Stimulated activated CD8-positive, alpha-beta memory T cell treated with anti-CD3 and anti-CD28 coated beads, Interleukin-12 subunit alpha, Interleukin-12 subunit beta, amount 100 ng/mL, for 1 hour (primary cell): ENCODE measurements around the gene RTBDN.

Experiments
- DNase-seq: peaks from one replicate; pipeline ENCODE4 v3.0.0-alpha.2; 2020; ENCODE audit warnings: low read depth

RTBDN gene

GRCh38 chr19:12792051-12792852 is 42.1 kb downstream of the RTBDN start:
- peak; percentile 61 for DNase-seq

DNA sequence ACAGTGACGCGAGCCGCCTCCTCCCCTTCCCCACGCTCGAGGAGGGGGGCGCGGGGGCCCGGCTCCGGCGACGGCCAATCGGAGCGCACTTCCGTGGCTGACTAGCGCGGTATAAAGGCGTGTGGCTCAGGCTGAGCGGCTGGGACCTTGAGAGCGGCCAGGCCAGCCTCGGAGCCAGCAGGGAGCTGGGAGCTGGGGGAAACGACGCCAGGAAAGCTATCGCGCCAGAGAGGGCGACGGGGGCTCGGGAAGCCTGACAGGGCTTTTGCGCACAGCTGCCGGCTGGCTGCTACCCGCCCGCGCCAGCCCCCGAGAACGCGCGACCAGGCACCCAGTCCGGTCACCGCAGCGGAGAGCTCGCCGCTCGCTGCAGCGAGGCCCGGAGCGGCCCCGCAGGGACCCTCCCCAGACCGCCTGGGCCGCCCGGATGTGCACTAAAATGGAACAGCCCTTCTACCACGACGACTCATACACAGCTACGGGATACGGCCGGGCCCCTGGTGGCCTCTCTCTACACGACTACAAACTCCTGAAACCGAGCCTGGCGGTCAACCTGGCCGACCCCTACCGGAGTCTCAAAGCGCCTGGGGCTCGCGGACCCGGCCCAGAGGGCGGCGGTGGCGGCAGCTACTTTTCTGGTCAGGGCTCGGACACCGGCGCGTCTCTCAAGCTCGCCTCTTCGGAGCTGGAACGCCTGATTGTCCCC is 42.9 kb downstream of the RTBDN start, which contains the start of gene JUNB:
Gene JUNB, plus strand, starts transcription at position 142 of the 706 bp plus-strand sequence. Its CDS starts 286 bp downstream, at position 428.
- DNase-seq, result peak; percentile 96

- no peak for DNase-seq
These were observed 43.6 kb downstream of the RTBDN start for GRCh38 chr19:12790628-12791344.

- peak; percentile 84 for DNase-seq
These were observed 44.3 kb downstream of the RTBDN start for GRCh38 chr19:12789904-12790619.

- DNase-seq, result no peak
These were observed 45.1 kb downstream of the RTBDN start for GRCh38 chr19:12789098-12789903.

DNA sequence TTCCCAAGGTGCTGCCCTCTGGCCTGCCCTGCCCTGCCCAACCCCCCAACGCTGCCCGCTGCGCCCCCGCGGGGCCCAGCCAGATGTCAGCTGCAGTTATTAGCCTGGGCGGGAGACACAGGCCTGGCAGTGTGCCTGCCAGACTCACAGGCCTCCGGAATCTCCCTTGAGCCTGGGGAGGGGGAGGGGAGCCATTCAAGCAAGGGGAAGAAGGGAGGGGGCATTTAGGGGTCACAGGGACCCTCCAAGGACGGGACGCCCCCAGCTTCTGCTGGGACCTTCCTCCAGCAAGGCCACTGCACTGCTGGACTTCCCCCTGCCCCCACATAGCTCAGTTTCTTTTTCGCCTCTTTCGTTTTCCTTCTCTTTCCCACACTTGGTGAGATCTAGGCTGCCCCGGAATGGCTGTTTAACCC is 45.7 kb downstream of the RTBDN start:
- DNase-seq, result no peak

- DNase-seq, result no peak
These were observed 46.2 kb downstream of the RTBDN start for GRCh38 chr19:12788042-12788681.

GRCh38 chr19:12787458-12787857 is 46.9 kb downstream of the RTBDN start:
- no peak for DNase-seq

GRCh38 chr19:12786952-12787351 is 47.4 kb downstream of the RTBDN start:
- DNase-seq, result no peak

DNA sequence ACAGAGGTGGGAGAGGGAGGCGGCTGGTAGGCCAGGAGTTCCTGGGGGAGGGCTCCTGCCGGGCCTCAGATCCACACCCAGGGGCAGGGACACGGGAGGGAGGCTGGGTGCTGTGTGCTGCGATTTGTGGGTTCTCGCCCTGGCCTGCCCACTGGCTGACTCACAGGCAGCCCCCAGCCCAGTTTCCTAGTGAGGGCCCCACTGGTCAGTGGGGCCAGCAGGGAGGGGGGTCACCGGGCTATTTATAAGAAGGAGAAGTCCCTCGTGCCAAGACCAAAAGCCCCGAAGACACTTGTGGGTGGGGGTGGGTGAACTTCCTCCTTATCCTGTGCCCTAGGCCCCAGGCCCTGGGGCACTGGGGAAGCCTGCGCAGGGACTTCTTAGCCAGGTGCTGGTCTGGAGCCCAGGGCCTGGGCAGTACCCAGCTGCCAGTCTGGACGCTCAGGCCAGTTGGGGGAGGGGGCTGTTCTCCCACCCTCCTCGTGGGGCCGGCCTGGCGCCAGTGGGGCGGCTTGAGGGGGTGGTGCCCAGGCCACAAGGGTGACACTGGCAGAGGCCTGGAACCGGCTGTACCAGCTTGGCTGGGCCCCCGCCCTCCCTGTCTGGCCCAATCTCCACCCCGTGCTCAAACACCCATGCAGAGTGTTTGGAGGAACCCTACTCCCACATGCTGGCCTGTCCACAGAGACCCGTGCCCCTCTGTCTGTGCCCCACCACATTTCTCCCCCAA is 48.1 kb downstream of the RTBDN start:
- no peak for DNase-seq

DNA sequence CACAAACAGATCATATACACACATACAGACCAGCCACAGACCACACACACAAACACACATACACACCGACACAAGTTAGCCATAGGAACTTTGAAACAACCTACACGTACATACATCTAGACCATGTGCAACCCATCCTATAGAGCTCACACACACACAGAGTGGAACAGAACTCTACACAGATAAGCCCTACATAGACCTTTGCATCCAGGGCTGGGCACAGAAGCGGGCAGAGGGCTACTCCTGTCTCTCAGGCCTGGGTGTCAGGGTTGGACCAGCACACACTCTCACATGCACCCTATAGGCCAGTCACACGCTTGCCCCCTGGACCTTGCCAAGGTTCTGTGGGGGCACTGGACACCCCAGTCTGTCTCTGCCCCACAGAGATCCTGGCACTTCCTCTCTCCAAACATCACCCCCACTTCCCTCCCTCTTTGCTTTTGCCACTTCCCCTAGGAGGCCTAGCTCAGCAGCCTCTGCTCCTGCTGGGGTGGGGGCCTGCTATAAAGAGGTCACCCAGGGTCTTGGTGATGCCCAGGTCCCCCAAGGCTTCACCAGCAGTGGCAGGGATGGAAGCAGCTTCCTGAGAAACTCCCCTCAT is 48.8 kb downstream of the RTBDN start:
- DNase-seq, result no peak

DNA sequence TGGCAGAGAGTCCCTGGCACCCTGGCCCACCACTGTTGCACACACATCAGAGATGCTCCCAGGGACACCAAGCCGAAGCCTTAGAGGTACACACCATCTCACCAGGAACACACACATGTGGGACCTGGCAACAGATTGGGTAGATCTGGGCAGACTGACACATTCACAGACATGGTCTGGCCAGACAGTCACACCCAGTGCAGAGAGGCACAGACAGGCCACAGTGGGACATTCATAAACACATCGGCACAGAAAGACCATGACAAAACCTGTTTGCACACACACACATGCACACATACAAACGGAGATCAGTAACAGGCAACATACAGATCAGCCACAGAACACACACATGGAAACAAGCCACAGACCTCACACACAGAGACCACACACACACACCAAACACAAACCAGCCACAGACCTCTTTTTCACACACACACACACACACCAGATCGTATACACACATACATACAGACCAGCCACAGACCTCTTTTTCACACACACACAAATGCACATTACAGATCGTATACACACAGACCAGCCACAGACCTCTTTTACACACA is 49.4 kb downstream of the RTBDN start:
- no peak for DNase-seq

DNA sequence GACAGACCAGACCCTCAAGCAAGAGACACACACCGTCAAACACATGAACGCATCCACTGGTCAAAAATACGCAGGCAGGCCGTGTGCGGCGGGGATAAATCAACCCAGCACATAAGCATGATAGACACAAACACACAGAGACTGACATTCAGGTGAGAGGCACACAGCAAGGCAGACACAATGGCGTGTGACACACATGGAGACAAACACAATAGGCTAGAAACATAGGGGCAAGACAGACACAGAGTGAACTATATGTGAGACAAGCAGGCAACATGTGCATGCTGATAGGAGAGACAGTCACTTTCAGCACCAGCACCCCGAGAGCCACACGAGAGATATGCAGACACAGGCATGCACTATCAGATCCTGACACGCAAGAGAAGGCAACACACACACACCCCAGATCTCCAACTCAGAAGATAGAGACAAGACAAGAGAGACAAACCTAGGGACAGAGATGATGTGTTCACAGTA is 49.9 kb downstream of the RTBDN start:
- DNase-seq, result no peak

DNA sequence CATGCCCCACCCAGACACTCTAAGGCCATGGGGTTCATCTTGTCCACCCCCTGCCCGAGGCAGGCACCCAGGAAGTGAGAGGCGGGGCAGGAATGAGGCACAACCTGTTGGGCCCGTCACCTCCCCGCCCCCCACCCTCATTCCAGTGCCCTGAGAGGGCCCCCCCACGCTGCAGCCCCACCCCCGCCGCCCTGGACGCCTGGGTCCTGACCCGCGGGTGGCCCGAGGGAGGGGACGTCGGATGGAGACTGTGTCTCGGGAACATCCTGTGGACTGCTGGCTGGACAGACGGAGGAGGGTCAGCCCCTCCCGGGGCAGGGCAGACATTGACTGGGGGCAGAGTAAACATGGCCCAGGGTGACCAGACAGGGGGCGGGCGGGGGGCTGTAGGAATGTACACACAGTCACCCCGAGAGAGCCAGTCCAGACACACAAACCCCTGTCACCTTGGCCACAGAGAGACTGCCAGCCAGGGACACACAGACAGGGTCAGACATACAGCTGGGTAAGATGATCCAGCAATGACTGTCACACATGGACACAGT is 50.5 kb downstream of the RTBDN start:
- no peak for DNase-seq

- no peak for DNase-seq
These were observed 51.0 kb downstream of the RTBDN start for GRCh38 chr19:12783291-12783848.

DNA sequence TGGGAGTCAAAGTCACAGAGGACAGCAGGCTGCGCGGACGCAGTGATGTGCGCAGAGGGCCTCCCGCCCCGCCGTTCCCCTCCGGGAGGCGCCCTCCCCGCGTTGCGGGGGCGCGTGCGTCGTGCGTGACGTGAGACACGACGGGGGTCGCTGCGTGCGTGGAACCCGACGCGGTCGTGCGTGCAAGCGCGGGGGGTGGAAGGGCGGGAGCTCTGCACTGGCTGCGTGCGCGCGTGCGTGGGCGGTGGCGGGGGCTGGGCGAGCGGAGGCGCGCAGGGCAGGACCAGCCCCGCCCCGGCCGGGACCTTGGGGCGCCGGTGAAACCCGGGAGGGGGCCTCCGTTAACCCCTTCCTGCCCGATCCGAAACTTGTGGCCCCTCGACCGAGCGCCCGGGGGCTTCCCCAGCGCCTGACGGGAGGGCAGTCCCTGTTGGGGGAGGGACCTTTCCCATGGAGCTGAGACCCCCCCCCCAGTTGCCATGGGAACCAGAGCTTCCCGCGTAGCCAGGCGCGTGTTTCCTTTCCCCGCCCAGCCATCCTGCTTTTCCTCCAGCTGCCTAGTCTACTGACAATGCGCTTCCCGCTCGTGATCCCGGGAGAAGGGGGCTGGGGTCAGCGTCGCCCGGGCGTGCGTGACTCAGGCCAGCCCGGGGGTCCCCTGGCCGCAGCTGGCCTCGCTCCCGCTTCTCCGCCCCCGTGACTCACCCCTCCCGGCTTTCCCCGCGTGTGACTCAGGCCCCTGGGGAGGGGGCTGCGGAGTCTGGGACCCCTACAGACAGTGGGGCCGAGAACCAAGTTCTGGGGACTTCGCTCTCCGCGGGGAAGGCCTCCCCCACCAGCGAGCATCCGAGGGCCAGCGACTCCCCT is 51.7 kb downstream of the RTBDN start:
- DNase-seq, result peak; percentile 83

DNA sequence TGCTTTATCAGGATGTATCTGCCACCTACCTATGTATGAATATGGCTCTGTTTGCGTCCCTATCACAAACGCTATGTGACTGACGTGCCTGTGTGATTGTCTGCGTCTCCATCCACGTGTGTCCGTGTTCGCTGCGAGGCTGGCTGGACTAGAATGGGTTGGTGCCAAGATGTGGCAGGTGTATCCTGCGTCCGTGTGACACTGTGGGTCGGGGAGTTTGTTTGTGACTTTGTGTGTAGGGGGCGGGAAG is 52.3 kb downstream of the RTBDN start:
- DNase-seq, result no peak
